Lung (tissue), 12 donors: ENCODE results near the gene DENND1C. TPM values are rescaled to one million over a fixed set of nuclear protein-coding genes. Genes with fewer than 3 reads are reported as not detected.

ENCODE experiments used
- ATAC-seq: fragments of 200-7000 bp; cut with Tn5 transposase; one replicate; pipeline ENCODE4 v1.9.1; 2020; ENCODE audit warnings: moderate number of reproducible peaks; ENCODE audit not compliant: insufficient read depth, low FRiP score
- DNase-seq, 3 donors: peaks; one replicate each; pipeline ENCODE4 v3.0.0-alpha.2; 2013 to 2017
- H3K27ac ChIP-seq, 2 donors: one replicate each; pipeline ENCODE4 v1.5.1; 2013; ENCODE audit warnings: mild to moderate bottlenecking in 2 of 2, moderate library complexity in 2 of 2, control low read depth in 1 of 2, inconsistent platforms in 1 of 2, low read depth in 1 of 2, low read length in 1 of 2
- H3K27me3 ChIP-seq, 3 donors: one replicate each; pipeline ENCODE4 v1.5.1; 2013; ENCODE audit warnings: low read length in 2 of 3; ENCODE audit not compliant: control insufficient read depth in 3 of 3, insufficient read depth in 3 of 3
- H3K36me3 ChIP-seq, 4 donors: one replicate each; pipeline ENCODE4 v1.5.1; 2013; ENCODE audit warnings: low read length in 4 of 4, mild to moderate bottlenecking in 1 of 4, moderate library complexity in 1 of 4; ENCODE audit not compliant: control insufficient read depth in 4 of 4, insufficient read depth in 4 of 4
- H3K4me1 ChIP-seq, 5 donors: one replicate each; pipeline ENCODE4 v1.5.1; 2013; ENCODE audit warnings: low read length in 5 of 5, mild to moderate bottlenecking in 2 of 5, moderate library complexity in 1 of 5; ENCODE audit not compliant: control insufficient read depth in 5 of 5, insufficient read depth in 5 of 5
- H3K4me3 ChIP-seq: one replicate; pipeline ENCODE4 v1.5.1; 2013; ENCODE audit warnings: mild to moderate bottlenecking, control low read depth, moderate library complexity
- H3K9ac ChIP-seq, 2 donors: one replicate each; pipeline ENCODE4 v1.5.1; 2013; ENCODE audit warnings: low read length in 2 of 2, control low read depth in 1 of 2; ENCODE audit not compliant: insufficient read depth in 1 of 2
- H3K9me3 ChIP-seq, 4 donors: one replicate each; pipeline ENCODE4 v1.5.1; 2013; ENCODE audit warnings: low read length in 3 of 4, mild to moderate bottlenecking in 1 of 4, moderate library complexity in 1 of 4; ENCODE audit not compliant: control insufficient read depth in 4 of 4, insufficient read depth in 3 of 4
- CTCF ChIP-seq: IDR thresholded peaks from 2 replicates; pipeline ENCODE4 v1.5.1; 2012; ENCODE audit warnings: mild to moderate bottlenecking; ENCODE audit errors: control extremely low read depth, extremely low read depth
- WGBS, 2 donors: extraction: QIAGEN DNeasy Blood & Tissue Kit; methylation state at CpG; one replicate each; pipeline ENCODE4 v1.1.7; 2013; 5-methylcytosine and 5-hydroxymethylcytosine counted together
- polyA plus RNA-seq, 2 donors: library from polyadenylated mRNA; stranded (reverse); fragments of 200-250 nt; gene quantifications; one replicate each; pipeline ENCODE4 v1.2.1, GENCODE V29; 2013
- total RNA-seq, 2 donors: library from RNA; depleted of rRNA in 1 of 2; stranded (reverse); fragments of >200 nt in 1 of 2; gene quantifications; one replicate each; pipeline ENCODE4 v1.2.1, GENCODE V29; 2014 to 2021
- donor health status: control.
- donor health status: control.
- donor health status: Bipolar disorder and iron deficiency.
- donor health status: healthy.
- donor health status: DM: yes; HTN: yes; CAD: no.

Gene DENND1C
- total and polyA plus RNA-seq, 4 donors = 2.7 to 11.0 (median 9.3) TPM

- 6 to 10% methylated on average over 62 to 65 of the region's 65 CpGs for WGBS, 2 donors
- TF ChIP-seq CTCF = no peak
- peaks cover 0 to 3% (median 0%) of the 10 kb centered on the region in 5 donors for H3K4me1 ChIP-seq
- no peaks in the 10 kb centered on the region for H3K36me3 ChIP-seq
- ATAC-seq (peak; percentile 20), DNase-seq (peak; percentile 61 to 84 (median 82))
- no peaks in the 10 kb centered on the region for H3K9me3 ChIP-seq
- peak within 1 kb of the TSS; percentile 41 for H3K4me3 ChIP-seq
- H3K9ac ChIP-seq = peak within 1 kb of the TSS in 1 of 2 donors; percentile 16
- H3K27me3 ChIP-seq = peaks cover 0 to 11% (median 7%) of the 10 kb centered on the region in 3 donors
- H3K27ac ChIP-seq = peak within 1 kb of the TSS in 1 of 2 donors; percentile 83
Measured at GRCh38 chr19:6464070-6464873, 17.3 kb downstream of the DENND1C start, which contains the start of gene CRB3. TSS of gene CRB3 (plus strand) at chr19:6464271. CDS start at chr19:6464702, 431 bp downstream.

- Histone ChIP-seq H3K36me3 (peaks cover 0 to 3% (median 0%) of the 10 kb centered on the region in 4 donors), H3K9ac (peak overlapping the region in 1 of 2 donors; percentile 61), H3K4me3 (peak overlapping the region; percentile 65), H3K4me1 (peaks cover 0 to 10% (median 0%) of the 10 kb centered on the region in 5 donors), H3K27ac (peak overlapping the region; percentile 81 to 93), H3K27me3 (peaks cover 0 to 7% (median 4%) of the 10 kb centered on the region in 3 donors), H3K9me3 (no peaks in the 10 kb centered on the region)
- peak; percentile 98 to 99 (median 99) for DNase-seq
- peak; percentile 39 for TF ChIP-seq CTCF
- ATAC-seq = peak; percentile 87
- WGBS, 2 donors = 0% methylated on average over 57 of the region's 57 CpGs
Measured at GRCh38 chr19:6460099-6460884, 21.3 kb downstream of the DENND1C start.

GRCh38 chr19:6459262-6460098 is 22.1 kb downstream of the DENND1C start, which contains the start of gene SLC25A23:
TSS of gene SLC25A23 (minus strand) at chr19:6459792. CDS start at chr19:6459628, 164 bp downstream.
- Histone ChIP-seq H3K27ac (peak within 1 kb of the TSS; percentile 81 to 93), H3K9me3 (peaks cover 0 to 2% (median 0%) of the 10 kb centered on the region in 4 donors), H3K4me1 (peaks cover 0 to 10% (median 0%) of the 10 kb centered on the region in 5 donors), H3K9ac (peak within 1 kb of the TSS; percentile 39 to 61), H3K27me3 (peaks cover 0 to 4% (median 0%) of the 10 kb centered on the region in 3 donors), H3K4me3 (peak within 1 kb of the TSS; percentile 65), H3K36me3 (peaks cover 0 to 7% (median 5%) of the 10 kb centered on the region in 4 donors)
- TF ChIP-seq CTCF = no peak
- DNase-seq = peak; percentile 85 to 89 (median 85)
- peak; percentile 55 for ATAC-seq
- 3 to 9% methylated on average over 36 to 69 of the region's 70 CpGs for WGBS, 2 donors
